Gastroesophageal sphincter (tissue), 3 donors: ENCODE measurements around the gene SLC38A3.

Experiments
- CTCF ChIP-seq, 4 experiments: fragments of 200-600 bp in 2 of 4; fragments of 450-650 bp in 2 of 4; sonication (generic) in 1 of 4; IDR thresholded peaks; one replicate each; pipeline ENCODE4 v1.5.1; 2017 to 2019; ENCODE audit warnings: antibody characterized with exemption in 4 of 4, mild to moderate bottlenecking in 2 of 4, moderate library complexity in 2 of 4
- EP300 ChIP-seq: sonication (generic); formaldehyde crosslinking; IDR thresholded peaks from one replicate; pipeline ENCODE4 v1.6.1; 2017; ENCODE audit warnings: antibody characterized with exemption, mild to moderate bottlenecking
- POLR2A ChIP-seq, 2 donors: fragments of 450-650 bp; IDR thresholded peaks; one replicate each; pipeline ENCODE4 v1.6.1; 2017; ENCODE audit warnings: antibody characterized with exemption in 2 of 2, mild to moderate bottlenecking in 2 of 2, moderate library complexity in 1 of 2
- POLR2AphosphoS5 ChIP-seq: sonication (generic); formaldehyde crosslinking; IDR thresholded peaks from one replicate; pipeline ENCODE4 v1.6.1; 2017; ENCODE audit warnings: antibody characterized with exemption

GRCh38 chr3:50160561-50160983 is 44.5 kb upstream of the SLC38A3 start:
- TF ChIP-seq POLR2AphosphoS5: no peak
- TF ChIP-seq CTCF (IDR thresholded peaks at IDR 0.05): no peak
- TF ChIP-seq POLR2A (IDR thresholded peaks at IDR 0.05): no peak
- TF ChIP-seq EP300: no peak
